ENCODE data around the gene DNAH10.
"Not testable (repeated sequence)": the region's sequence is repeated elsewhere in the genome, so short reads cannot be mapped to it uniquely, and the experiment has no call there.

The DNAH10 gene

DNA sequence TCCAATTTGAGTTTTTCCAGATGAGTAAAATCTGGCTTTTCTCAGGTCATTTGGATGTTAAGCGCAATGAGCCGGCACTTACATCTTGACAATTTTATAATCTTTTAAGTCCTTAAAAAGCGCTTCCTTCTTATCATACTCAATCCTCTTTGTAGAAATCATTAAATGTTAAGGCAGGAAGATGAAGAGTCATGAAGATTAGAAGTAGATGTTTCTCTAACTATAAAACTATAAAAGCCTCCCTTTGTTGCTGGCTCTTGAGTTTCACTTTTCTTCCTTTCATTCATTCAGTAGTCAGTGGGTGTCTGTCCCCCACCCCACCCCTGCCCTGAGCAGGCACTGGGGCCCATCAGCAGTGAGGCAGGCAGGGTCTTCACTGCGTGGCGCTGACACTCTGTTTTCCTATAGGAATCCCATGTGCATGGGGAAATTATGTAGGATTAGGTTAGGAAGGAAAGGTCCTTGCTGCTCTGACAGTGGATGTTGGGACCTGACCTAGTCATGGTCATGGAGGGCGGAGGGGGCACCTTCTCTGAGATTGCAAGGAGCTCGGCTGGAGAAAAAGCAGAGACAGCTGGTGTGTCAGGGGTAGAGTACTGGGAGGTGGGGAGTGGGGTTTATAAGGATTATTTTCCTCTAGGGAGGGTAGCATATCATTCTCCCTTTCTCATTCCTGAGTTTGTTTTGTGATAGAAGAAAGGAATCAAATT is 144.8 kb downstream of the DNAH10 start:
- TF ChIP-seq, protein P1, sequence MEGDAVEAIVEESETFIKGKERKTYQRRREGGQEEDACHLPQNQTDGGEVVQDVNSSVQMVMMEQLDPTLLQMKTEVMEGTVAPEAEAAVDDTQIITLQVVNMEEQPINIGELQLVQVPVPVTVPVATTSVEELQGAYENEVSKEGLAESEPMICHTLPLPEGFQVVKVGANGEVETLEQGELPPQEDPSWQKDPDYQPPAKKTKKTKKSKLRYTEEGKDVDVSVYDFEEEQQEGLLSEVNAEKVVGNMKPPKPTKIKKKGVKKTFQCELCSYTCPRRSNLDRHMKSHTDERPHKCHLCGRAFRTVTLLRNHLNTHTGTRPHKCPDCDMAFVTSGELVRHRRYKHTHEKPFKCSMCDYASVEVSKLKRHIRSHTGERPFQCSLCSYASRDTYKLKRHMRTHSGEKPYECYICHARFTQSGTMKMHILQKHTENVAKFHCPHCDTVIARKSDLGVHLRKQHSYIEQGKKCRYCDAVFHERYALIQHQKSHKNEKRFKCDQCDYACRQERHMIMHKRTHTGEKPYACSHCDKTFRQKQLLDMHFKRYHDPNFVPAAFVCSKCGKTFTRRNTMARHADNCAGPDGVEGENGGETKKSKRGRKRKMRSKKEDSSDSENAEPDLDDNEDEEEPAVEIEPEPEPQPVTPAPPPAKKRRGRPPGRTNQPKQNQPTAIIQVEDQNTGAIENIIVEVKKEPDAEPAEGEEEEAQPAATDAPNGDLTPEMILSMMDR (IDR thresholded peaks at IDR 0.05; ENCODE audit: low read depth, low read length) = no peak
- no peak overlapping the region for H3K4me3 ChIP-seq (replicated peaks in 1 of 2; ENCODE audit: low read depth in 2 of 2, low read length in 2 of 2)
- DNase-seq (ENCODE audit: low read depth in 2 of 2) = no peak

DNA sequence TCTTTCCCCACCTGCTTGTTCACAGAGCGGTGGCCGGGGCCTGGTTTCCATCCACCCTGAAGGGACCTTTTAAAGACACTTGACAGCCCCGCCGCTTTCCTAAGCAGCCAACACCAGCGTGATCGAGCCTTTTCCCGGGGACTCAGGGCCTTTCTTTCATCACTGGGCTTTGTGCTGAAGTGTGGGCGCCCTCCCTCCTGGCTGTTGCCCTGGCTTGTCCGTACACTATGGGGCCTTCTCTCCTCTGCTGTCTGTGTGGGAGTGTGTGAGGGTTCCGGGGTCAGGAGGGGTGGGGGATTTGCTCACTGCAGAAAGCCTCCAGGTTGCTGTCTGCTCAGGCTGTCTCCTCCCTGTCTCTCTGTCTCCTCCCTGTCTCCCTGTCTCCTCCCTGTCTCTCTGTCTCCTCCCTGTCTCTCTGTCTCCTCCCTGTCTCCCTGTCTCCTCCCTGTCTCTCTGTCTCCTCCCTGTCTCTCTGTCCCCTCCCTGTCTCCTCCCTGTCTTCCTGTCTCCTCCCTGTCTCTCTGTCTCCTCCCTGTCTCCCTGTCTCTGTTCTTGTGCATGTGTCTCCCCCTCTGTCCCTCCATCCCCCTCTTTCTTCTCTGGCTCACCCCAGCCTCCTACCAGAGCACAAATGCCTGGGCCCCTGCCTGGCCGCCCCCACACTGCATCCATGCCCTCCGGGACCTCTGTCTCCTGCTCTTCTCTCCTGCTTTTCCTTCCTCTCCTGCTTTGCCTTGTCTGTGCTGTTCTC is 145.8 kb downstream of the DNAH10 start:
- no peak overlapping the region for H3K4me3 ChIP-seq (replicated peaks in 1 of 2; ENCODE audit: low read depth in 2 of 2, low read length in 2 of 2)
- TF ChIP-seq, protein P1 (IDR thresholded peaks at IDR 0.05; ENCODE audit: low read depth, low read length) = no peak
- peak; percentile 38 to 40 for DNase-seq (ENCODE audit: low read depth in 2 of 2)

DNA sequence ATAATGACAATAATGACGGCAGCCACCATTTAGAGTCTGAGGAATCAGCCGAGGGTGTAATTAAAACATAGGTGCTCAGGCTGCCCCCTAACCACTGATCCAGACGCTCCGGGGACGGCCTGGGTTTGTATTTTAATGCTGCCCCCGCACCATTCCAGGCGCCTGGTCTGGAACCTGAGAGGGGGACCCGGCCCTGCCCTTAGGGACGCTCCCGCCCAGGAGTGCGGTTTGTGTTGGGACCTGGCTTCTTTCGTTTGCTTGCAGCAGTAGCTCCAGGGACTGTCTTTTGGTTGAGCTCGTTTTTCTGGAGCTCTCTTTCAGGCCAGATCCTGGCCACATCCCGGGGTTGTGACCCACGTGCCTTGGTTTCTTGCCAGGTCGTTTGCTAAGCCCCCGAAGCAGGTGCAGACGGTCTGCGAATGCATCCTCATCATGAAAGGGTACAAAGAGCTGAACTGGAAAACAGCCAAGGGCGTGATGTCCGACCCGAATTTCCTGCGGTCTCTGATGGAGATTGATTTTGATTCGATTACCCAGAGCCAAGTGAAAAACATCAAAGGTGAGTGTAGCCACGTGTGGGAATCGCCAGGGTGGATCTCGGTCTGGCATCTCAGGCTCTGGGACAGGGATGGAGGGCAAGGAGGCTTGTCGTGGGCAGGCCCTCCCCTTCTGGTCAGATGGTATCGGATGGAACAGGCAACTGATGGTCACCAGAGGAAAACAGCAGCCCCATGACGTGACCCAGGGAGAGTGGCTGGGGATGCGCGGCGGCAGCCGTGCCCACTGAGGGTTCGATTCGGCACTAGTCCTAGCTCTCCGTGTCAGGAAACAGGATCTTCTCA is 147.0 kb downstream of the DNAH10 start:
- no peak for DNase-seq (ENCODE audit: low read depth in 2 of 2)
- H3K4me3 ChIP-seq (replicated peaks in 1 of 2; ENCODE audit: low read depth in 2 of 2, low read length in 2 of 2) = no peak overlapping the region
- TF ChIP-seq, protein P1 (IDR thresholded peaks at IDR 0.05; ENCODE audit: low read depth, low read length) = no peak

DNA sequence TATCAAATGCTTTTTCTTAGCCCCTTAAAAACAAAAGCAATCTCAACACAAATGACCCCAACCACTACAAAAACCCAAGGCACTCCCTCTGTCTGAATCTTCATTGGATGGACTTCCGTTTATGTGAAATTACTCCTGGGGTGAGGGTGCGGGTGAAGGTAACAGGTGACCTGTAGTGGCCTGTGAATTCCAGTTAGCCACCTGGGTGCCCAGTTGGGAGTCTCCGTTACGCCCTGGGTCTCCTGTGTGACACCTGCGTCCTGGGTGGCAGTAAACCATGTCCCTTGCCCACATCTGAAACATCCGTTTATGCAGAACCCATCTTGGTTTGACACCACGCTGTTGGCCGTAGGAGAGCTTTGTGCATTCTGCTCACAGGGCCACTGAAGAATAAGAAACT is 148.0 kb downstream of the DNAH10 start:
- no peak for DNase-seq (ENCODE audit: low read depth in 2 of 2)
- no peak overlapping the region for H3K4me3 ChIP-seq (replicated peaks in 1 of 2; ENCODE audit: low read depth in 2 of 2, low read length in 2 of 2)
- TF ChIP-seq, protein P1 (IDR thresholded peaks at IDR 0.05; ENCODE audit: low read depth, low read length) = no peak

DNA sequence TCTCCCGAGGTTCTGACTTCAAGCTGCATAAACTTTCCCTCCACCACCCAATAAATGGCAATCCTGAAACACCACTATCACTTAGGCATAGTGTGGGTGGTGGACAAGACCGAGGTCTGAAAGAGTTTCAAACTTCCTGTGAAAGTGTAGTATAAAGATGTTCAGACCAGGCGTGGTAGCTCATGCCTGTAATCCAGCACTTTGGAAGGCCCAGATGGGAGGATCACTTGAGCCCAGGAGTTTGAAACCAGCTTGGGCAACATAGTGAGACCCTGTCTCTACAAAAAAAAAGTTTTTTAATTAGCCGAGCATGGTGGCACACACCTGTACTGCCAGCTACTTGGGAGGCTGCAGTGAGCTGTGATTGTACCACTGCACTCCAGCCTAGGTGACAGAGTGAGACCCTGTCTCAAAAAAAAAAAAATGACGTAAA is 148.7 kb downstream of the DNAH10 start:
- TF ChIP-seq, protein P1 (IDR thresholded peaks at IDR 0.05; ENCODE audit: low read depth, low read length) = no peak
- DNase-seq (ENCODE audit: low read depth in 2 of 2) = no peak
- H3K4me3 ChIP-seq (replicated peaks in 1 of 2; ENCODE audit: low read depth in 2 of 2, low read length in 2 of 2) = no peak overlapping the region

DNA sequence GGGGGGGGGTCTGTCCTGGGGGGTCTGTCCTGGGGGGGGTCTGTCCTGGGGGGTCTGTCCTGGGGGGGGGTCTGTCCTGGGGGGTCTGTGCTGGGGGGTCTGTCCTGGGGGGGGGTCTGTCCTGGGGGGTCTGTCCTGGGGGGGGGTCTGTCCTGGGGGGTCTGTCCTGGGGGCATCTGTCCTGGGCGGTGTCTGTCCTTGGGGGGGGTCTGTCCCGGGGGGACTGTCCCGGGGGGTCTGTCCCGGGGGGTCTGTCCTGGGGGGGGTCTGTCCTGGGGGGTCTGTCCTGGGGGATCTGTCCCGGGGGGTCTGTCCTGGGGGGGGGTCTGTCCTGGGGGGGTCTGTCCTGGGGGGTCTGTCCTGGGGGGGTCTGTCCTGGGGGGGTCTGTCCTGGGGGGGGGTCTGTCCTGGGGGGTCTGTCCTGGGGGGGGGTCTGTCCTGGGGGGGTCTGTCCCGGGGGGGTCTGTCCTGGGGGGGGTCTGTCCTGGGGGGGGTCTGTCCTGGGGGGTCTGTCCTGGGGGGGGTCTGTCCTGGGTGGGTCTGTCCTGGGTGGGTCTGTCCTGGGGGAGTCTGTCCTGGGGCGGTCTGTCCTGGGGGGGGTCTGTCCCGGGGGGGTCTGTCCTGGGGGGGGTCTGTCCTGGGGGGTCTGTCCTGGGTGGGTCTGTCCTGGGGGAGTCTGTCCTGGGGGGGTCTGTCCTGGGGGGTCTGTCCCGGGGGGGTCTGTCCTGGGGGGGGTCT is 149.7 kb downstream of the DNAH10 start:
- not testable (repeated sequence) for DNase-seq (ENCODE audit: low read depth in 2 of 2); H3K4me3 ChIP-seq (replicated peaks in 1 of 2; ENCODE audit: low read depth in 2 of 2, low read length in 2 of 2)
